Measurements from ENCODE around the gene ADCK2.
"Not testable (repeated sequence)": the region's sequence is repeated elsewhere in the genome, so short reads cannot be mapped to it uniquely, and the experiment has no call there.

Gene ADCK2

DNA sequence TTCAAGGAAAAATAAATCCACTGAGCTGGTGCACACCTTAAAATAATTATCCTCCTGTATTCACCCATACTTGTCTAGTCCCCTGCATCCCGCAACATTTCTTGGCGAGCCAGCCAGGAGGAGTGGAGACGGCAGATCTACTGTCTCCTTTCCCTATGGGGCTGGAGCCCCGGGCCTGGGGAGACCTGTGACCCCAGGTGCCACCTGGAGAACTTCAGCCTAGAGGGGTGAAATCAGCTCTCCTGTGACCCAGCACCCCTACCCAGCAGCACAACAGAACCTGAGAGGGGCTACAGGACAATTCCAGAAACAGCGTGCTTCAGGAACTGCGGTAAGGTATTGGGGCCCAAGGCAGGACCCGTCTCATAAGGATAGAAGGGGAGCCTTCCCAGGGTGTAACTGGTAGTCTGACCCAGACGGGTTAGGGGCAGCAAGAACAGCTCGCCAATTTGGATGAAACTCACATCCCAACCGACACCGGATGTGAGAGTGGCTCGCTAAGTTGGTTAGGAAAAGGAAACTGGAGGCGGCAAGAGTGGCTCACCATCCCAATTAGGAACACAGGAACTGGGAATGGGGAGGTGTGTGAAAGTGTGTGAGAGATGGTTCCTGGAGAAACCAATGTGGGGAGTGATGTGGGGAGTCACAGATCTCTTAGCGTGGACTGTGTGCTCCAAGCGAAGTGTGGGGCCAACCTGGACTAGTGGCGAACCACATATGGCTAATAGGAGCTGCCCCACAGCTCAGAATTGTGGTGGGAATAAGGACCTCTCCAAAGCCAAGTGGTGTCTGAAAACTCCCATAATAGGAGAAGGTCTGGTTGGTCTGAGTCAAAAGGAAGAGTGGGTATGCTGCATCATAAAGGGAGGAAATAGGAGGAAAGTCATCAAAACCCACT is 17.0 kb upstream of the ADCK2 start:
- no peak for TF ChIP-seq CTCF (IDR thresholded peaks at IDR 0.05; ENCODE audit: control extremely low read depth, extremely low read depth, low read depth, missing control alignments)
- no peak for DNase-seq (ENCODE audit: extremely low spot score)
- ChIA-PET POLR2A (no interaction called here), CTCF (interaction anchor here (0.7 to 1.8 kb wide), 5 partner anchors 11 to 564 kb away, joined by 3 to 7 read pairs (median 3); no protein-coding TSS in a partner anchor)

DNA sequence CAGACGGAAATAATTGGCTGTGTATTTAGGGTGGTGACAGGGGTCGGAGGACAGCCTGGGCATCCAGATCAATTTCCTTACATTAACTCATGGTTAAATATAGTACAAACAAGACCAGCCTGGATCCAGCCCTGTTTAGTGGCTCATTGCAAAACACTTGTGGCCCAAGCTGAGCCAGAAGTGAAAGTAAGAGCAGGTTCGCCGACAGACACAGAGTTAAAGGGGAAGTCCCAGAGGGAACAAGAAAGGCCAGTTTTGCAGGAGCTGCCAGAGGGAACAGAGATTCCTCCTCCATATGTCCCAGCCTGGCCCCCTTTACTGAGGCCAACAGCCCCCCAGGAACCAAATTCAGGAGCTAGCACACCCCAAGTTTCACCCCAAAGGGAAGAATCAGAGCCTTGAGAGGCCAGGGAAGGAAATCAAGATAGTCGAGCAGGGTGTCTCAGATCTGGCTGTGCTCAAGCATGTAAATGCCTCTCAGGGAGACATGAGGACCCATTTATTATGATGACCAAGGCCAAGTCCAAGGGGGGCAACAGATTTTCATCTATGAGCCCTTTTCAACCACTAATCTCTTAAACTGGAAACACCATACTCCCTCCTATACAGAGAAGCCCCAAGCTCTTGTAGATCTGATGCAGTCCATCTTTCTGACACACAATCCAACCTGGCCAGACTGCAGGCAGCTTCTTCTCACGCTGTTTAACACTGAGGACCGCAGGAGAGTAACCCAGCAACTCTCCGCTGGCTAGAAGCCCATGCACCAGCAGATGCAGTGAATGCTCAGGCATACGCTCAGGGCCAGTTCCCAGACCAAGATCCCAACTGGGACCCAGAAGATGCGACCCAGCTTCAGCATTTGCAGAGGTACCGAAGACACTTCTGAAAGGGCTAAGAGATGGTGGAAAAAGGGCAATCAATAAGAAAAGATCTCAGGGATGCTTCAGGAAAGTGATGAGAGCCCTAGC is 15.9 kb upstream of the ADCK2 start:
- peak; percentile 75 for DNase-seq (ENCODE audit: extremely low spot score)
- POLR2A ChIA-PET, result no interaction called here
- CTCF ChIA-PET, result interaction anchor here (0.7 to 1.8 kb wide), 6 partner anchors 10 to 563 kb away, joined by 3 to 7 read pairs (median 3); no protein-coding TSS in a partner anchor
- TF ChIP-seq CTCF (IDR thresholded peaks at IDR 0.05; ENCODE audit: control extremely low read depth, extremely low read depth, low read depth, missing control alignments), result no peak

DNA sequence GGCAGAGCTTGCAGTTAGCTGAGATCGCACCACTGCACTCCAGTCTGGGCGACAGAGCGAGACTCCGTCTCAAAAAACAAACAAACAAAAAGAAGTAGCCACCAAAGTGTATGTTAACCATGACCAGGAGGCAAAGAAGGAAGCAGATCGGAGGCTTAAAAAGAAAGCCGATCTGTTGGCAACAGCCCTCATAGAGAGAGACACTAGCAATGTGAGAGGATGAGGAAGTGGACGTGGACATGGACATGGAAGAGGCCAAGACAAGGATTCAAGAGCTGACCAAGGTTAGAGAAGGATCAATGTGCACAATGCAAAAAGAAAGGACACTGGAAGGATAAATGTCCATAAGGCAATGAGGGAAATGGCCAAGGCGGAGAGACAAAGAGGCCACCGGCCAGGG is 14.9 kb upstream of the ADCK2 start:
- ChIA-PET POLR2A (no interaction called here), CTCF (interaction anchor here (1.5 kb wide), 1 partner anchor 140 kb away, joined by 3 read pairs; no protein-coding TSS in a partner anchor)
- TF ChIP-seq CTCF (IDR thresholded peaks at IDR 0.05; ENCODE audit: control extremely low read depth, extremely low read depth, low read depth, missing control alignments), result no peak
- DNase-seq (ENCODE audit: extremely low spot score), result no peak

GRCh38 chr7:140659856-140660255 is 12.9 kb upstream of the ADCK2 start:
- CTCF ChIA-PET, result interaction anchor here (0.6 to 1.9 kb wide), 7 partner anchors 12 to 182 kb away, joined by 3 to 9 read pairs (median 3); partner anchors contain the start of gene NDUFB2
- no peak for DNase-seq (ENCODE audit: extremely low spot score)
- POLR2A ChIA-PET, result no interaction called here
- TF ChIP-seq CTCF (IDR thresholded peaks at IDR 0.05; ENCODE audit: control extremely low read depth, extremely low read depth, low read depth, missing control alignments), result no peak

- no peak for TF ChIP-seq CTCF (IDR thresholded peaks at IDR 0.05; ENCODE audit: control extremely low read depth, extremely low read depth, low read depth, missing control alignments)
- ChIA-PET POLR2A (no interaction called here), CTCF (interaction anchor here (1.4 kb wide), 1 partner anchor 14 kb away, joined by 9 read pairs; no protein-coding TSS in a partner anchor)
- no peak for DNase-seq (ENCODE audit: extremely low spot score)
These were observed 11.6 kb upstream of the ADCK2 start for GRCh38 chr7:140661124-140661523.

GRCh38 chr7:140662938-140663337 is 9.8 kb upstream of the ADCK2 start:
- CTCF ChIA-PET; DNase-seq (ENCODE audit: extremely low spot score): not testable (repeated sequence)

More at GRCh38 chr7:140662938-140663337, 9.8 kb upstream of the ADCK2 start:
- POLR2A ChIA-PET, result not testable (repeated sequence)

Data from GM10248 (cell line).